GM12891 (cell line): ENCODE results near the gene NR6A1.

Source experiments
- POLR2A ChIP-seq: IDR thresholded peaks from 2 replicates; pipeline ENCODE4 v1.6.1; 2011; ENCODE audit warnings: low read depth, low read length, control low read depth
- POU2F2 ChIP-seq: IDR thresholded peaks from 2 replicates; pipeline ENCODE4 v1.6.1; 2011; ENCODE audit warnings: low read depth, mild to moderate bottlenecking, control low read depth, low read length, moderate library complexity

DNA sequence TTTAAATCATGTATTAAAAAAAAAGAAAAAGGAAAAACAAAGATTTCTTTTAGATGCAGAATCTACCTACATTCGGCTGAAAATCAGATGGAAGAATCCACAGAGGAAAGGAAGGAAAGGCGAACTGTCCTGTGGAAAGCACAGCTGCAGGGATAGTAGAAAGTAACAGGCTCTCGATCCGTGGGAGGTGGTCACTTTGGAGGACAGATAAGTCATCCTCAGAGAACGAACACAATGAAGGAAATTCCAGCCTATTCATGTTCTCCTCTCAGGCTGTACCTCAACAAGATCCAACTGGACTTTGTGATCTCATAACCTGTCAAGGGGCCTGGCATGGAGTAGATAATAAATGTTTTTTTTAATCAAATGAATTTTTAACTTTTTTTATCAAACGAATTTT is 72.8 kb downstream of the NR6A1 start:
- TF ChIP-seq POU2F2 (no peak), POLR2A (no peak)
